HepG2 (cell line): ENCODE measurements around the gene ALCAM. TPM values are rescaled to one million over a fixed set of nuclear protein-coding genes. Genes with fewer than 3 reads are reported as not detected.
A peak's percentile ranks its signal among the peaks of the same experiment; 100 is the strongest.

Source experiments
- ASH2L ChIP-seq: fragments of 300-600, 200-600 bp; sonication (generic); IDR thresholded peaks from 2 replicates; pipeline ENCODE4 v1.7.0; 2017; ENCODE audit warnings: low read depth, mild to moderate bottlenecking, moderate library complexity, mixed read lengths, low read length; ENCODE audit not compliant: insufficient read length
- ATF4 ChIP-seq, 2 experiments: fragments of 450-650 bp in 1 of 2; sonication (generic) in 1 of 2; formaldehyde crosslinking; IDR thresholded peaks; 2 replicates each; pipeline versions ENCODE4 v1.5.0 to v1.8.0; 2020 to 2022; ENCODE audit warnings: mild to moderate bottlenecking in 1 of 2, missing genetic modification reagents in 1 of 2
- HDAC1 ChIP-seq: sonication (generic); formaldehyde crosslinking; IDR thresholded peaks from 2 replicates; pipeline ENCODE4 v1.5.1; 2020; ENCODE audit warnings: mild to moderate bottlenecking, missing genetic modification reagents
- HNRNPLL ChIP-seq: fragments of 200-400 bp; formaldehyde crosslinking; IDR thresholded peaks from 2 replicates; pipeline ENCODE4 v1.6.1; 2017; ENCODE audit warnings: mild to moderate bottlenecking, low read depth, low read length; ENCODE audit not compliant: poor library complexity, severe bottlenecking
- KAT7 ChIP-seq: IDR thresholded peaks from 2 replicates; pipeline ENCODE4 v1.6.1; 2018; ENCODE audit warnings: borderline replicate concordance, missing compliant biosample characterization
- KDM3A ChIP-seq: IDR thresholded peaks from 2 replicates; pipeline ENCODE4 v1.6.1; 2018; ENCODE audit warnings: low read depth, missing compliant biosample characterization
- KDM5B ChIP-seq: sonication (generic); formaldehyde crosslinking; IDR thresholded peaks from 2 replicates; pipeline ENCODE4 v1.4.0; 2020; ENCODE audit warnings: missing genetic modification reagents, mild to moderate bottlenecking, borderline replicate concordance
- KMT2A ChIP-seq: sonication (generic); formaldehyde crosslinking; IDR thresholded peaks from 2 replicates; pipeline ENCODE4 v1.4.0; 2020; ENCODE audit warnings: missing genetic modification reagents
- PITX1 ChIP-seq: sonication (generic); formaldehyde crosslinking; IDR thresholded peaks from 2 replicates; pipeline ENCODE4 v1.5.1; 2020; ENCODE audit warnings: mild to moderate bottlenecking, missing genetic modification reagents
- RBAK ChIP-seq: sonication (generic); formaldehyde crosslinking; IDR thresholded peaks from 2 replicates; pipeline ENCODE4 v1.5.1; 2020; ENCODE audit warnings: mild to moderate bottlenecking, missing genetic modification reagents
- REPIN1 ChIP-seq: sonication (generic); formaldehyde crosslinking; IDR thresholded peaks from 2 replicates; pipeline ENCODE4 v1.8.0; 2022; ENCODE audit warnings: missing genetic modification reagents, low read depth, mild to moderate bottlenecking, borderline replicate concordance
- SNAI1 ChIP-seq: sonication (generic); formaldehyde crosslinking; IDR thresholded peaks from 2 replicates; pipeline ENCODE4 v1.5.0; 2020; ENCODE audit warnings: mild to moderate bottlenecking, missing genetic modification reagents, borderline replicate concordance
- SOX6 ChIP-seq, 2 experiments: fragments of 450-650 bp in 1 of 2; sonication (generic) in 1 of 2; formaldehyde crosslinking in 1 of 2; IDR thresholded peaks; 2 replicates each; pipeline versions ENCODE4 v1.4.0 to v1.6.1; 2017 to 2020; ENCODE audit warnings: antibody characterized with exemption in 1 of 2, mild to moderate bottlenecking in 1 of 2, missing genetic modification reagents in 1 of 2
- TFE3 ChIP-seq: IDR thresholded peaks from 2 replicates; pipeline ENCODE4 v1.6.1; 2016
- U2AF1 ChIP-seq: fragments of 200-400 bp; formaldehyde crosslinking; optimal IDR thresholded peaks from 2 replicates; pipeline ENCODE3; 2017; ENCODE audit warnings: mild to moderate bottlenecking, low read depth, low read length
- UBTF ChIP-seq: sonication (generic); formaldehyde crosslinking; IDR thresholded peaks from 2 replicates; pipeline ENCODE4 v1.4.0; 2020; ENCODE audit warnings: mild to moderate bottlenecking, missing genetic modification reagents
- ZFX ChIP-seq: sonication (generic); formaldehyde crosslinking; IDR thresholded peaks from 2 replicates; pipeline ENCODE4 v1.4.0; 2020; ENCODE audit warnings: mild to moderate bottlenecking, low read depth, missing genetic modification reagents, moderate library complexity
- ZNF207 ChIP-seq: fragments of 450-650 bp; IDR thresholded peaks from 2 replicates; pipeline ENCODE4 v1.6.1; 2016; ENCODE audit warnings: antibody characterized with exemption, borderline replicate concordance
- polyA plus RNA-seq, 8 experiments: library from polyadenylated mRNA; depleted of rRNA in 3 of 8; stranded (reverse) in 7 of 8; unstranded in 1 of 8; fragments of >200 nt; fragmentation: Illumina TruSeq in 4 of 8; extraction: Trizol in 4 of 8; gene quantifications; 2 replicates each; pipeline versions ENCODE4 v1.2.1 to v1.2.3, GENCODE V29; 2011 to 2016; ENCODE audit warnings: low read depth in 4 of 8, missing spikeins in 1 of 8, mixed read lengths in 1 of 8; ENCODE audit not compliant: insufficient read depth in 1 of 8
- total RNA-seq, 5 experiments: library from RNA; depleted of rRNA; stranded (reverse); fragments of >200 nt; fragmentation: Illumina TruSeq; extraction: Trizol; gene quantifications; 2 replicates each; pipeline ENCODE4 v1.2.3, GENCODE V29; 2016; ENCODE audit warnings: low read depth in 1 of 5
- TF ChIP-seq, protein P1 (sequence below): sonication (generic); formaldehyde crosslinking; IDR thresholded peaks from 2 replicates; pipeline ENCODE4 v1.4.0; 2020; ENCODE audit warnings: mild to moderate bottlenecking, missing genetic modification reagents
- TF ChIP-seq, protein P2 (sequence below): sonication (generic); formaldehyde crosslinking; IDR thresholded peaks from 2 replicates; pipeline ENCODE4 v1.8.0; 2022; ENCODE audit warnings: mild to moderate bottlenecking, missing genetic modification reagents

Gene ALCAM
- total and polyA plus RNA-seq, 2 of the 13 experiments (the other 11 are each of a cell fraction or from before 2014, with no cell fraction given), result 26.0 to 33.1 TPM

GRCh38 chr3:105368566-105369499 lies 2.1 kb downstream of the ALCAM start (continued):
- TF ChIP-seq U2AF1 (no peak), PITX1 (CRISPR knock-in tag) (0 out of 2 replicates have a peak, but pooled peaks have one; percentile 9), RBAK (CRISPR knock-in tag) (no peak), REPIN1 (CRISPR knock-in tag) (no peak), SNAI1 (CRISPR knock-in tag) (peak; percentile 80; the same call in 1 of the 2 replicates), TFE3 (no peak), SOX6 (IDR thresholded peaks at IDR 0.05) (no peak), SOX6 (CRISPR knock-in tag; IDR thresholded peaks at IDR 0.05) (peak; percentile 11), ATF4 (CRISPR knock-in tag; IDR thresholded peaks at IDR 0.05) (0 out of 4 replicates have a peak, but pooled peaks of 1 of the 2 experiments have one; percentile 7), KDM3A (CRISPR knock-in tag) (no peak), KMT2A (CRISPR knock-in tag) (peak; percentile 77; the same call in 1 of the 2 replicates), KAT7 (CRISPR knock-in tag) (peak; percentile 33; the same call in 1 of the 2 replicates), HNRNPLL (peak; percentile 74), ZNF207 (no peak), UBTF (CRISPR knock-in tag) (peak; percentile 74; the same call in 1 of the 2 replicates), ZFX (peak; percentile 45), HDAC1 (CRISPR knock-in tag) (peak; percentile 37; the same call in 1 of the 2 replicates), ASH2L (peak; percentile 81), KDM5B (CRISPR knock-in tag) (peak; percentile 65; the same call in 1 of the 2 replicates)
- TF ChIP-seq, protein P1, sequence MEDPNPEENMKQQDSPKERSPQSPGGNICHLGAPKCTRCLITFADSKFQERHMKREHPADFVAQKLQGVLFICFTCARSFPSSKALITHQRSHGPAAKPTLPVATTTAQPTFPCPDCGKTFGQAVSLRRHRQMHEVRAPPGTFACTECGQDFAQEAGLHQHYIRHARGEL (CRISPR knock-in tag), result no peak
- TF ChIP-seq, protein P2, sequence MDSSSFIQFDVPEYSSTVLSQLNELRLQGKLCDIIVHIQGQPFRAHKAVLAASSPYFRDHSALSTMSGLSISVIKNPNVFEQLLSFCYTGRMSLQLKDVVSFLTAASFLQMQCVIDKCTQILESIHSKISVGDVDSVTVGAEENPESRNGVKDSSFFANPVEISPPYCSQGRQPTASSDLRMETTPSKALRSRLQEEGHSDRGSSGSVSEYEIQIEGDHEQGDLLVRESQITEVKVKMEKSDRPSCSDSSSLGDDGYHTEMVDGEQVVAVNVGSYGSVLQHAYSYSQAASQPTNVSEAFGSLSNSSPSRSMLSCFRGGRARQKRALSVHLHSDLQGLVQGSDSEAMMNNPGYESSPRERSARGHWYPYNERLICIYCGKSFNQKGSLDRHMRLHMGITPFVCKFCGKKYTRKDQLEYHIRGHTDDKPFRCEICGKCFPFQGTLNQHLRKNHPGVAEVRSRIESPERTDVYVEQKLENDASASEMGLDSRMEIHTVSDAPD, result 0 out of 2 replicates have a peak, but pooled peaks have one; percentile 26
